ENCODE measurements around the gene KCNK17. TPM values are rescaled to one million over a fixed set of nuclear protein-coding genes. Genes with fewer than 3 reads are reported as not detected.
A peak's percentile ranks its signal among the peaks of the same experiment; 100 is the strongest.

KCNK17 gene
- 0.33 TPM for polyA plus RNA-seq (2013, experiment 1 of 2)
- 0.22 TPM for polyA plus RNA-seq (2013, experiment 2 of 2)

DNA sequence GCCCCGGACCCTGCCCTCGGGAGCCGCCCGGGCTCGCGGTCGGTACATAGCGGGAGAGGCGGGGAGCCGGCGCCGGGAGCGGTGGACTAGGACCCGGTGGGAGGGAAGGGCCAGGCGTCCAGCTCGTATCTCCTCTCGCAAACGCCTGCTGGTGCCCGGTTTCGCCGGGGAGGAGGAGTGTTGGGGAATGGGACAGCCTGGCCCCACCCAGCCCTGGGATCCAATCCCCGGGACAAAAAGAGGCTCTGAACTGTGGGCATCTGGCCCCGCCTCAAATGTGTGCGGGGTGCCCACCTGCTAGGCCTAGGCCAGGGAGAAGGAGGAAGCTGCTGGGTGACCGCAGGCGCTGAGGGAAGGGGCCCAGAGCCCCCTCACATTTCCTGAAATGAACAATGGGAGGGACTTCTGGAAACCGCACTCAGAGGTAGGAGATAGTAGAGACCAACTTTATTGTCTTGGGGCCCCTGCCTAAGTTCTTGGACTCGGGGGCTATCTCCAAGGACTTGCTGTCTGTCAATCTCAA lies at the start of gene KCNK17:
TSS of gene KCNK17 (minus strand) at position 147 of the 523 bp plus-strand sequence. CDS start at position 48, 99 bp downstream.
- Histone ChIP-seq H3K79me1 (ENCODE audit: low read depth, low read length) (no peaks in the 10 kb centered on the region), H3K18ac (ENCODE audit: low read length) (peak within 1 kb of the TSS; percentile 91), H3K4me1 (ENCODE audit: control insufficient read depth in 2 of 2, insufficient read depth in 1 of 2, low read depth in 1 of 2, low read length in 2 of 2) (peaks cover 0 to 4% of the 10 kb centered on the region in 2 donors), H4K91ac (ENCODE audit: low read depth, low read length, poor library complexity) (no peak within 1 kb of the TSS), H3K4ac (ENCODE audit: low read length) (no peak within 1 kb of the TSS), H3K4me3 (ENCODE audit: low read length in 2 of 2) (peak within 1 kb of the TSS in 1 of 2 donors; percentile 79), H2BK120ac (ENCODE audit: low read depth, low read length) (no peak within 1 kb of the TSS), H3K9ac (ENCODE audit: low read depth, low read length, poor library complexity) (peak within 1 kb of the TSS; percentile 83), H2BK12ac (ENCODE audit: low read length) (peak within 1 kb of the TSS; percentile 26), H4K8ac (ENCODE audit: low read depth, low read length) (no peak within 1 kb of the TSS), H2AK5ac (ENCODE audit: low read depth, low read length) (peak within 1 kb of the TSS; percentile 42), H2AFZ (ENCODE audit: low read length) (peak within 1 kb of the TSS; percentile 23), H3K14ac (ENCODE audit: low read length) (no peak within 1 kb of the TSS), H3K27me3 (ENCODE audit: control insufficient read depth in 3 of 3, insufficient read depth in 3 of 3, low read depth in 1 of 3, low read length in 3 of 3) (peaks cover 14 to 72% (median 53%) of the 10 kb centered on the region in 3 experiments), H3K9me3 (replicated peaks in 1 of 2; ENCODE audit: control insufficient read depth in 2 of 2, insufficient read depth in 1 of 2, low read depth in 1 of 2, low read length in 2 of 2) (no peaks in the 10 kb centered on the region), H3K4me2 (ENCODE audit: insufficient read depth, low read length, poor library complexity, severe bottlenecking) (peak within 1 kb of the TSS; percentile 92), H3K36me3 (replicated peaks in 1 of 2; ENCODE audit: control insufficient read depth in 2 of 2, insufficient read depth in 2 of 2, low read length in 2 of 2) (no peaks in the 10 kb centered on the region), H3K23ac (ENCODE audit: low read depth, low read length, poor library complexity) (peak within 1 kb of the TSS; percentile 38), H2BK15ac (ENCODE audit: low read length) (peak within 1 kb of the TSS; percentile 75), H2BK5ac (ENCODE audit: low read length) (no peak within 1 kb of the TSS), H3K27ac (replicated peaks; ENCODE audit: low read length) (no peak within 1 kb of the TSS)
- no peak for DNase-seq (ENCODE audit: low spot score)
- WGBS, 2 donors (ENCODE audit: extremely low coverage in 2 of 2, insufficient read length in 2 of 2, insufficient replicate concordance in 1 of 2) = no CpG with 5 or more reads among the region's 28 CpGs

GRCh38 chr6:39363280-39363679 lies 49.1 kb upstream of the KCNK17 start:
- no peak for DNase-seq (ENCODE audit: low spot score)
- no CpG with 5 or more reads among the region's 8 CpGs for WGBS, 2 donors (ENCODE audit: extremely low coverage in 2 of 2, insufficient read length in 2 of 2, insufficient replicate concordance in 1 of 2)
- Histone ChIP-seq H3K79me1 (ENCODE audit: low read depth, low read length) (no peaks in the 10 kb centered on the region), H2BK120ac (ENCODE audit: low read depth, low read length) (no peak overlapping the region), H3K36me3 (replicated peaks in 1 of 2; ENCODE audit: control insufficient read depth in 2 of 2, insufficient read depth in 2 of 2, low read length in 2 of 2) (no peaks in the 10 kb centered on the region), H3K4me3 (ENCODE audit: low read length in 2 of 2) (peak overlapping the region in 1 of 2 donors; percentile 13), H3K27ac (replicated peaks; ENCODE audit: low read length) (no peak overlapping the region), H3K18ac (ENCODE audit: low read length) (peak overlapping the region; percentile 55), H2BK12ac (ENCODE audit: low read length) (no peak overlapping the region), H2BK5ac (ENCODE audit: low read length) (no peak overlapping the region), H2BK15ac (ENCODE audit: low read length) (peak overlapping the region; percentile 18), H4K91ac (ENCODE audit: low read depth, low read length, poor library complexity) (no peak overlapping the region), H3K23ac (ENCODE audit: low read depth, low read length, poor library complexity) (no peak overlapping the region), H3K9ac (ENCODE audit: low read depth, low read length, poor library complexity) (no peak overlapping the region), H2AK5ac (ENCODE audit: low read depth, low read length) (peak overlapping the region; percentile 70), H3K9me3 (replicated peaks in 1 of 2; ENCODE audit: control insufficient read depth in 2 of 2, insufficient read depth in 1 of 2, low read depth in 1 of 2, low read length in 2 of 2) (no peaks in the 10 kb centered on the region), H3K4ac (ENCODE audit: low read length) (no peak overlapping the region), H3K4me2 (ENCODE audit: insufficient read depth, low read length, poor library complexity, severe bottlenecking) (no peak overlapping the region), H3K14ac (ENCODE audit: low read length) (no peak overlapping the region), H4K8ac (ENCODE audit: low read depth, low read length) (no peak overlapping the region), H3K27me3 (ENCODE audit: control insufficient read depth in 3 of 3, insufficient read depth in 3 of 3, low read depth in 1 of 3, low read length in 3 of 3) (no peaks in the 10 kb centered on the region), H3K4me1 (ENCODE audit: control insufficient read depth in 2 of 2, insufficient read depth in 1 of 2, low read depth in 1 of 2, low read length in 2 of 2) (peaks cover 0 to 12% of the 10 kb centered on the region in 2 donors), H2AFZ (ENCODE audit: low read length) (no peak overlapping the region)

- Histone ChIP-seq H3K23ac (ENCODE audit: low read depth, low read length, poor library complexity) (no peak overlapping the region), H2BK15ac (ENCODE audit: low read length) (peak overlapping the region; percentile 8), H2BK12ac (ENCODE audit: low read length) (no peak overlapping the region), H2AK5ac (ENCODE audit: low read depth, low read length) (no peak overlapping the region), H3K27ac (replicated peaks; ENCODE audit: low read length) (peak overlapping the region; percentile 26), H3K4me2 (ENCODE audit: insufficient read depth, low read length, poor library complexity, severe bottlenecking) (no peak overlapping the region), H3K4me1 (ENCODE audit: control insufficient read depth in 2 of 2, insufficient read depth in 1 of 2, low read depth in 1 of 2, low read length in 2 of 2) (peaks cover 0 to 12% of the 10 kb centered on the region in 2 donors), H3K9ac (ENCODE audit: low read depth, low read length, poor library complexity) (no peak overlapping the region), H3K4ac (ENCODE audit: low read length) (no peak overlapping the region), H3K79me1 (ENCODE audit: low read depth, low read length) (no peaks in the 10 kb centered on the region), H3K14ac (ENCODE audit: low read length) (no peak overlapping the region), H3K18ac (ENCODE audit: low read length) (no peak overlapping the region), H4K8ac (ENCODE audit: low read depth, low read length) (no peak overlapping the region), H4K91ac (ENCODE audit: low read depth, low read length, poor library complexity) (no peak overlapping the region), H2BK120ac (ENCODE audit: low read depth, low read length) (no peak overlapping the region), H3K4me3 (ENCODE audit: low read length in 2 of 2) (no peak overlapping the region), H3K9me3 (replicated peaks in 1 of 2; ENCODE audit: control insufficient read depth in 2 of 2, insufficient read depth in 1 of 2, low read depth in 1 of 2, low read length in 2 of 2) (no peaks in the 10 kb centered on the region), H3K36me3 (replicated peaks in 1 of 2; ENCODE audit: control insufficient read depth in 2 of 2, insufficient read depth in 2 of 2, low read length in 2 of 2) (no peaks in the 10 kb centered on the region), H3K27me3 (ENCODE audit: control insufficient read depth in 3 of 3, insufficient read depth in 3 of 3, low read depth in 1 of 3, low read length in 3 of 3) (no peaks in the 10 kb centered on the region), H2BK5ac (ENCODE audit: low read length) (no peak overlapping the region), H2AFZ (ENCODE audit: low read length) (peak overlapping the region; percentile 78)
- DNase-seq (ENCODE audit: low spot score) = peak; percentile 39
- no CpG with 5 or more reads among the region's 3 CpGs for WGBS, 2 donors (ENCODE audit: extremely low coverage in 2 of 2, insufficient read length in 2 of 2, insufficient replicate concordance in 1 of 2)
Observed at GRCh38 chr6:39362487-39362865, 48.3 kb upstream of the KCNK17 start.

DNA sequence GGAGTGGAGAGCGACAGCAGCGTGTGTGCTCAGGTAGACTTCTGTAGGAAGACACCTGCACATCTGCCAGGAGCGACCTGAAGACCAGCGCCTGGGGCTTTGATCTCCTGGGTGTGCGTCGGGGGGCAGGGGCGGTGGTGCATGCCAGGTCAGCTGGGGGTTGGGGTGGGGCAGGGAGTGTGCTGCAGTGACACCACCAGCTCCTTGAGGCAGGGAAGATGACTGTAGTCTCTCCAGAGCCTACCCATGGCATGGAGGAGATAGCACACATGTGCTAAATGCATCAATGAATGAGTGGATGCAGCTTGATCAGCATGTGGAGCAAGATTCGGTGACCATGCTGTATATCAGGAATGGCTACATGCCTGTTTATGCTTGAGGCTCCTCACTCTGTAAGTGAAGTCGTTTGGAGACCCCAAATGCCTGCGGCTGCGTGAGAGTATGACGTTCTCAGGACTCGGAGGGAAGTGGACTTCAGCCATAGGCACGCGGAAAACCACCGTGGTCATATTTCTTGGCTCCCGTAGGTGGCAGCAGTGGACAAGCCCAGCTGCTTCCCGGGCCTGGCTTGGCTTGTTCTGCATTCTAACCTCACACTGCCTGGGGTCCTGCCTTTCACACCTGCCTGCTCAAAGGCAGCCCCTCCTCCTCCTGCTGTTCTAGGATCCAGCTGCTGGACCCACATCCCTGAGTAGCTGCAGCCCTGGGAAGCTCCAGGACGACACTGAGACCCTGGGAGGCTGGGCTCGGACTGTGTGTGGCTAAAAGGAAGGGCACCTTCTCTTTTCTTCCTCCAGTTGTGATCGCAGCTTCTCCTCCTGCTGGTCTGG lies 47.7 kb upstream of the KCNK17 start:
- peak; percentile 72 for DNase-seq (ENCODE audit: low spot score)

More for the DNA sequence above, 47.7 kb upstream of the KCNK17 start:
- H2BK15ac ChIP-seq (ENCODE audit: low read length) = peak overlapping the region; percentile 66
- H4K91ac ChIP-seq (ENCODE audit: low read depth, low read length, poor library complexity) = no peak overlapping the region
- peak overlapping the region; percentile 30 for H2AK5ac ChIP-seq (ENCODE audit: low read depth, low read length)
- H3K9me3 ChIP-seq (replicated peaks in 1 of 2; ENCODE audit: control insufficient read depth in 2 of 2, insufficient read depth in 1 of 2, low read depth in 1 of 2, low read length in 2 of 2) = no peaks in the 10 kb centered on the region
- no peaks in the 10 kb centered on the region for H3K27me3 ChIP-seq (ENCODE audit: control insufficient read depth in 3 of 3, insufficient read depth in 3 of 3, low read depth in 1 of 3, low read length in 3 of 3)
- no peak overlapping the region for H4K8ac ChIP-seq (ENCODE audit: low read depth, low read length)
- no peak overlapping the region for H2BK120ac ChIP-seq (ENCODE audit: low read depth, low read length)
- WGBS, 2 donors (ENCODE audit: extremely low coverage in 2 of 2, insufficient read length in 2 of 2, insufficient replicate concordance in 1 of 2) = no CpG with 5 or more reads among the region's 21 CpGs
- H3K36me3 ChIP-seq (replicated peaks in 1 of 2; ENCODE audit: control insufficient read depth in 2 of 2, insufficient read depth in 2 of 2, low read length in 2 of 2) = no peaks in the 10 kb centered on the region
- H3K79me1 ChIP-seq (ENCODE audit: low read depth, low read length) = no peaks in the 10 kb centered on the region
- H3K18ac ChIP-seq (ENCODE audit: low read length) = no peak overlapping the region
- H3K4ac ChIP-seq (ENCODE audit: low read length) = no peak overlapping the region
- peaks cover 0 to 7% of the 10 kb centered on the region in 2 donors for H3K4me1 ChIP-seq (ENCODE audit: control insufficient read depth in 2 of 2, insufficient read depth in 1 of 2, low read depth in 1 of 2, low read length in 2 of 2)
- no peak overlapping the region for H2BK12ac ChIP-seq (ENCODE audit: low read length)
- peak overlapping the region; percentile 26 for H3K27ac ChIP-seq (replicated peaks; ENCODE audit: low read length)
- H3K4me2 ChIP-seq (ENCODE audit: insufficient read depth, low read length, poor library complexity, severe bottlenecking) = no peak overlapping the region
- H3K9ac ChIP-seq (ENCODE audit: low read depth, low read length, poor library complexity) = peak overlapping the region; percentile 45
- no peak overlapping the region for H3K23ac ChIP-seq (ENCODE audit: low read depth, low read length, poor library complexity)
- peak overlapping the region; percentile 78 for H2AFZ ChIP-seq (ENCODE audit: low read length)
- no peak overlapping the region for H3K14ac ChIP-seq (ENCODE audit: low read length)
- no peak overlapping the region for H3K4me3 ChIP-seq (ENCODE audit: low read length in 2 of 2)
- H2BK5ac ChIP-seq (ENCODE audit: low read length) = no peak overlapping the region

Measured in neuronal stem cell (in vitro differentiated cells).